Fibroblast of the aortic adventitia (primary cell): ENCODE results near the gene PCBP3. TPM values are rescaled to one million over a fixed set of nuclear protein-coding genes. Genes with fewer than 3 reads are reported as not detected.

Experiments
- DNase-seq: peaks from one replicate; pipeline ENCODE4 v3.0.0-alpha.2; 2010; ENCODE audit warnings: low read depth
- H3K4me3 ChIP-seq: 2 replicates; pipeline ENCODE4 v1.5.1; 2011; ENCODE audit warnings: low read depth, mild to moderate bottlenecking, control low read depth, low read length, moderate library complexity
- total RNA-seq: library from RNA; depleted of rRNA; stranded (reverse); fragments of >200 nt; gene quantifications from 2 replicates; pipeline ENCODE4 v1.2.3, GENCODE V29; 2012; ENCODE audit warnings: low replicate concordance
- TF ChIP-seq, protein P1 (sequence below): IDR thresholded peaks from 2 replicates; pipeline ENCODE4 v1.5.1; 2011; ENCODE audit warnings: mild to moderate bottlenecking, low read length, control low read depth, inconsistent platforms; ENCODE audit not compliant: insufficient read depth

Gene PCBP3
- total RNA-seq, 1 donor, result 1.2 TPM

DNA sequence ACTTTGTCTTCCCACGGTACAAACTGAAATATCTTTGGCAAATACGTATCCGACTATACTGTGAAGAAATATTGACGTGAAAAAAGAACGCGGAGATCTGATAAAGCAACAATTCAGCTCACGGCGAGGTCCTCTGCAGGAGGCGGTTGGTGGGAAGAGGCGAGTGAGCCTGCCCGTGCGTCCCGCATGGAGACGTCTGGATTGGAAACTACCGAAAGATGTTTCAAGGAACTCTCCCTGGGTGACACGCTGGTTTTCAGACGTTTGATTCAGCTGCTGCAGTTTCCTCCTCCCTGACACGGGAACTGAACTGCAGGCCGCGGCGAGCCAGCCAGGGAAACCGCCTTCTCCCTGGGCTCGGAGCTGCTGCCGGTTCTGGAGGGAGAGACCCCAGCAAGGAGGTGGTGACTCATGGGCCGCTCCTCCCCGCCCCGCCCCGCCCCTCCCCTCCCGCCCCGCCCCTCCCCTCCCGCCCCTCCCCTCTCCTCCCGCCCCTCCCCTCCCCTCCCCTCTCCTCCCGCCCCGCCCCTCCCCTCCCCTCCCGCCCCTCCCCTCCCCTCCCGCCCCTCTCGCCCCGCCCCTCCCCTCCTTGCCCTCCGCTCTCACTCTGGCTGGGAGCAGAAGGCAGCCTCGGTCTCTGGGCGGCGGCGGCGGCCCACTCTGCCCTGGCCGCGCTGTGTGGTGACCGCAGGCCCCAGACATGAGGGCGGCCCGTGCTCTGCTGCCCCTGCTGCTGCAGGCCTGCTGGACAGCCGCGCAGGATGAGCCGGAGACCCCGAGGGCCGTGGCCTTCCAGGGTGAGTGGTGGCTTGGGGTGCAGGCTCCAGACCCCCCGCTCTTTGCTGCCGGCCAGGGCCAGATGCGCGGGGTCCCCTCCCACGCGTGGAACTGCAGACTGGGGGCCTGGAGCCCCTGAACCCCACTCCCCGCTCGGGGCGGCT lies 337.9 kb downstream of the PCBP3 start, which contains the start of gene COL6A1:
Gene COL6A1, plus strand, starts transcription at position 620 of the 941 bp plus-strand sequence. Its CDS starts 81 bp downstream, at position 701.
- DNase-seq, result peak; percentile 92
- H3K4me3 ChIP-seq, result peak within 1 kb of the TSS; percentile 95
- TF ChIP-seq, protein P1, sequence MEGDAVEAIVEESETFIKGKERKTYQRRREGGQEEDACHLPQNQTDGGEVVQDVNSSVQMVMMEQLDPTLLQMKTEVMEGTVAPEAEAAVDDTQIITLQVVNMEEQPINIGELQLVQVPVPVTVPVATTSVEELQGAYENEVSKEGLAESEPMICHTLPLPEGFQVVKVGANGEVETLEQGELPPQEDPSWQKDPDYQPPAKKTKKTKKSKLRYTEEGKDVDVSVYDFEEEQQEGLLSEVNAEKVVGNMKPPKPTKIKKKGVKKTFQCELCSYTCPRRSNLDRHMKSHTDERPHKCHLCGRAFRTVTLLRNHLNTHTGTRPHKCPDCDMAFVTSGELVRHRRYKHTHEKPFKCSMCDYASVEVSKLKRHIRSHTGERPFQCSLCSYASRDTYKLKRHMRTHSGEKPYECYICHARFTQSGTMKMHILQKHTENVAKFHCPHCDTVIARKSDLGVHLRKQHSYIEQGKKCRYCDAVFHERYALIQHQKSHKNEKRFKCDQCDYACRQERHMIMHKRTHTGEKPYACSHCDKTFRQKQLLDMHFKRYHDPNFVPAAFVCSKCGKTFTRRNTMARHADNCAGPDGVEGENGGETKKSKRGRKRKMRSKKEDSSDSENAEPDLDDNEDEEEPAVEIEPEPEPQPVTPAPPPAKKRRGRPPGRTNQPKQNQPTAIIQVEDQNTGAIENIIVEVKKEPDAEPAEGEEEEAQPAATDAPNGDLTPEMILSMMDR, result no peak

DNA sequence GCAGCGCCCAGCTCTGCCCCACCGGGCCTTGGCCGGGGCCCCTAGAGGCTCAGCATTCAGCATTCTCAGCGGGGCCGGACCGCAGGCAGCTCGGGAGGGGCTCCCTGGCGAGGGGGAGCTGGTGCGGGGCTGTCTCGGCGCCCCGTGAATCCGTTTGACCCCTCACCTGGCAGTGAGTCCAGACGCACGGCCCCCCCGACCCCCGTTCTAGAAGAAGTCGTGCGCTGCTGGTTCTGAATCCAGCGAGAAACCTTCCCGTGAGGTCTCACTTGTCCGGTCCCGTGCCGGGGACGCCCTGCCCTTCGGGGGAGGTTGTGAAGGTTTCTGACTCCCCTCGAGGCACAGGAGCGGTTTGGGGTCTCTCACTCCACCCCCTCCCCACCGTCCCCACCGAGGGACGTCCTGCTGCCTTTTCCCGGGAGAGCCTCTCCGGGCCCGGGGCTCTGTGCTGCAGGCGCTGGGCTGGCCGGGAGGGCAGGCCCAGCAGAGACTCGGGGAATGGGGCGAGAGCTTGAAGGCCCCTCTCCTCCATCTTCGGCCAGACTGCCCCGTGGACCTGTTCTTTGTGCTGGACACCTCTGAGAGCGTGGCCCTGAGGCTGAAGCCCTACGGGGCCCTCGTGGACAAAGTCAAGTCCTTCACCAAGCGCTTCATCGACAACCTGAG lies 338.7 kb downstream of the PCBP3 start:
- no peak for DNase-seq
- H3K4me3 ChIP-seq, result peak overlapping the region; percentile 95
- TF ChIP-seq, protein P1, result no peak

DNA sequence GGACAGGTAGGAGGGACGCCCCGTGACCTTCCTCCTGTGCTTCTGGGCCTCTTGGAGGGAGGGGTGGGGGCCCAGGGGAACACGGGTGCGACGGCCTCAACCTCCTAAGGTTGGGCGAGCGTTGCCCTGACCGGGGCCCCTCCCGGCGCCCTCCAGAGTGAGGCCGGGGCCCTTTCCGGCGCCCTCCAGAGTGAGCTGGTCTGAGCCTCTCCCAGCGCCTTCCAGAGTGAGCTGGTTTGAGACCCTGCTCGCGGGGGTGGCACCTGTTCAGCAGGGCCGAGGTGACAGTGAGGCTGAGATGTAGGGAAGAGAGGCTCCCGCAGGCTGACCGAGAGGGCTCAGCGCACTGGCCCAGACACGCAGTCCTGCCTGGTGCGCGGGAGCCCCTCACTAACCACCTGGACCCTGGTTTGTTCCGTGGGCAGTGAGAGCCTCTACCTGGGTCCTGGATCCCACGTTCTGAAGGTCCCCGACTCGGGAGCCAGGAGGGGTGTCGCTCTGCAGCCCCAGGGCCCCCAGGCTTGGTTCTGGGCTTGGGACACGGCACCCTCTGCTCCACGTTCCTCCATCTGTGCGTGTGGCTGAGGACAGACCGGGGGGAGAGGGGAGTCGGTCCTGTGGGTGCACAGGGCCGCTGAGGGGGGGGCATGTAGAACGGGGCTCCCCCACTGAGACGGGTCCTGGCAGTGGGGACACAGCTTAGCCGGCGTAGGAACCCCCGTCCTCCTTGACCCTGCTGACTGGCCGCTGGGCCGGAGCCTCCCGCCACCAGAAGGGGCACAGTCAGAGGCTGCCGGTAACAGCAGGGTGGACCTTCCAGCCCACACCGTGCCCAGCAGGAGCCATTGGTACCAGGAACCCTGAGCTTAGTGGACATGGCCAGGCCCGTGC lies 339.5 kb downstream of the PCBP3 start:
- DNase-seq, result no peak
- H3K4me3 ChIP-seq, result peak overlapping the region; percentile 95
- TF ChIP-seq, protein P1, result no peak

DNA sequence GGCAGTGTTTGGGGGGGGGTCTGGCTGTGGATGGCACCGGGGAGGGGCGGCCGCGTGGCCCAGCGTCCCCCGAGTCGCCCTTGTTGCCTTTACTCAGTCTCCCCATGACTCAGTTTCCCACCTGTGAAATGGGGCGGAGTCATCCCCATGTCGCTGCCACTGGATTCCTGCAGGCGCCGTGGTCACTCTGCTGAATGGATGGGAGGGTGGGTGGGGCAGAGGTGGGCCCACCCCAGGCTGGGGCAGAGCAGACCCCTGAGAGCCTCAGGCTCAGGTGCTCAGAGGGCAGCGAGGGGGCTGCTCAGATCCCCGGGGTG lies 340.1 kb downstream of the PCBP3 start:
- DNase-seq, result no peak
- TF ChIP-seq, protein P1, result no peak
- H3K4me3 ChIP-seq, result peak overlapping the region; percentile 95

DNA sequence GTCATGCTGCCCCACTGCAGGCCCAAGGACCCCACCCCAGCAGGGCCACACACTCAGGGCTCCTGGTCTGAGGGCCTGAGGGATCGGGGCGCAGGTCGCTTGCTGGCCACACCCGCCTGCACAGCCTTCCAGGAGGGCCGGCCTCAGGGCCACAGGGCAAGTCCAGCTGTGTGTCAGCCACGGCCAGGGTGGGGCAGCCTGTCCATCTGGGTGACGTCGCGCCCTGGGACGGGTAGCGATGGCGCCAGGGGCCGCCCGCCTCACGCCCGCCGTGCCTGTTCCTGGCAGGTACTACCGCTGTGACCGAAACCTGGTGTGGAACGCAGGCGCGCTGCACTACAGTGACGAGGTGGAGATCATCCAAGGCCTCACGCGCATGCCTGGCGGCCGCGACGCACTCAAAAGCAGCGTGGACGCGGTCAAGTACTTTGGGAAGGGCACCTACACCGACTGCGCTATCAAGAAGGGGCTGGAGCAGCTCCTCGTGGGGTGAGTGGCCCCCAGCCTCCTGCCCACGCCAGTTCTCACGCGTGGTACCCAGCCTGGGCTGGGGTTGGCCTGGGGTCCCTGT lies 340.5 kb downstream of the PCBP3 start:
- peak overlapping the region; percentile 95 for H3K4me3 ChIP-seq
- DNase-seq, result peak; percentile 52

More for the DNA sequence above, 340.5 kb downstream of the PCBP3 start:
- TF ChIP-seq, protein P1, result no peak
